Panc1 (cell line): Measurements from ENCODE around the gene E4F1. TPM values are rescaled to one million over a fixed set of nuclear protein-coding genes. Genes with fewer than 3 reads are reported as not detected.
"Not testable (repeated sequence)": the region's sequence is repeated elsewhere in the genome, so short reads cannot be mapped to it uniquely, and the experiment has no call there.

ENCODE experiments used
- ATAC-seq: fragments of 200-7000 bp; cut with Tn5 transposase; 2 replicates; pipeline ENCODE4 v1.9.1; 2020; ENCODE audit warnings: mild to moderate bottlenecking, moderate library complexity
- BruUV-seq: library from RNA; stranded (reverse); fragments of 400-500 nt; replicated peaks from 2 replicates; lab custom pipeline; 2021; lab: Mats Ljungman, UMichigan
- CTCF ChIA-PET: fragments of 300-600 bp; sonication (Branson Sonifier 250); formaldehyde crosslinking; loops from one replicate; lab custom pipeline; 2022; ENCODE audit warnings: antibody characterized with exemption; lab: Charles Lee
- POLR2A ChIA-PET: fragments of 300-600 bp; sonication (Branson Sonifier 250); formaldehyde crosslinking; loops from one replicate; lab custom pipeline; 2022; ENCODE audit warnings: antibody characterized with exemption; lab: Charles Lee
- DNase-seq: peaks from one replicate; pipeline ENCODE4 v3.0.0-alpha.2; 2010; ENCODE audit warnings: low read depth, low spot score
- H3K27ac ChIP-seq: 2 replicates; pipeline ENCODE4 v1.5.1; 2011; ENCODE audit warnings: mild to moderate bottlenecking, low read length, inconsistent platforms
- H3K27me3 ChIP-seq: fragments of 200-500 bp; sonication (Bioruptor generic); 2 replicates; pipeline ENCODE4 v1.6.0; 2014; ENCODE audit warnings: low read length, inconsistent platforms; ENCODE audit not compliant: control insufficient read depth, insufficient read depth
- H3K36me3 ChIP-seq: fragments of 200-500 bp; sonication (Bioruptor generic); 2 replicates; pipeline ENCODE4 v1.5.1; 2014; ENCODE audit warnings: inconsistent platforms, mild to moderate bottlenecking, low read length, moderate library complexity; ENCODE audit not compliant: control insufficient read depth, insufficient read depth
- H3K4me1 ChIP-seq: 2 replicates; pipeline ENCODE4 v1.5.1; 2011; ENCODE audit warnings: inconsistent platforms, mild to moderate bottlenecking, low read length, moderate library complexity; ENCODE audit not compliant: control insufficient read depth, insufficient read depth
- H3K4me3 ChIP-seq, 2 experiments: 2 replicates each; pipeline ENCODE4 v1.5.1; 2011 to 2012; ENCODE audit warnings: low read depth in 2 of 2, low read length in 2 of 2, mild to moderate bottlenecking in 2 of 2, inconsistent platforms in 1 of 2, moderate library complexity in 1 of 2
- H3K9me3 ChIP-seq: fragments of 200-500 bp; sonication (Bioruptor generic); 2 replicates; pipeline ENCODE4 v1.5.1; 2014; ENCODE audit warnings: low read depth, mild to moderate bottlenecking, inconsistent platforms, low read length, moderate library complexity; ENCODE audit not compliant: control insufficient read depth, insufficient read depth
- CTCF ChIP-seq: fragments of 450-650 bp; IDR thresholded peaks from 2 replicates; pipeline ENCODE4 v1.5.1; 2017; ENCODE audit warnings: mild to moderate bottlenecking
- POLR2AphosphoS5 ChIP-seq: IDR thresholded peaks from 2 replicates; pipeline ENCODE4 v1.6.1; 2012; ENCODE audit warnings: mild to moderate bottlenecking, low read depth, low read length, moderate library complexity
- REST ChIP-seq, 2 experiments: IDR thresholded peaks; 2 replicates each; pipeline ENCODE4 v1.6.1; 2011 to 2012; ENCODE audit warnings: low read depth in 2 of 2, control low read depth in 1 of 2, low read length in 1 of 2, mild to moderate bottlenecking in 1 of 2, moderate library complexity in 1 of 2; ENCODE audit not compliant: insufficient read depth in 1 of 2
- SIN3A ChIP-seq: IDR thresholded peaks from 2 replicates; pipeline ENCODE4 v1.6.1; 2012; ENCODE audit warnings: low read depth, mild to moderate bottlenecking, low read length, moderate library complexity, borderline replicate concordance; ENCODE audit not compliant: insufficient read depth
- TCF7L2 ChIP-seq: IDR thresholded peaks from 2 replicates; pipeline ENCODE4 v1.6.1; 2011; ENCODE audit warnings: mild to moderate bottlenecking, low read depth, low read length, inconsistent platforms
- in situ Hi-C: cut with HindIII; loops from 2 replicates; pipeline ENCODE4 v1.10.0; 2016; ENCODE audit warnings: low sequenced_read_pairs, low pct_unique_long_range_greater_than_20kb
- intact Hi-C: fragments of 100-400 bp; cut with micrococcal nuclease; formaldehyde crosslinking; loops from one replicate; pipeline ENCODE4 v1.10.0; 2022; ENCODE audit not compliant: unreplicated experiment
- total RNA-seq: library from RNA; stranded (reverse); gene quantifications from one replicate; pipeline ENCODE4 v1.2.1, GENCODE V29; 2021; ENCODE audit not compliant: unreplicated experiment

E4F1 gene
- total RNA-seq, 1 experiment from 2014 or later: 50.8 TPM

GRCh38 chr16:2267505-2267912, 44.1 kb downstream of the E4F1 start:
- peak; percentile 84 for ATAC-seq
- H3K27me3 ChIP-seq, in situ Hi-C loops, intact Hi-C loops, H3K9me3 ChIP-seq, DNase-seq, POLR2A ChIA-PET, BruUV-seq, CTCF ChIA-PET: not testable (repeated sequence)
- Histone ChIP-seq H3K4me3 (peak overlapping the region; percentile 61 to 71), H3K4me1 (peaks cover 21% of the 10 kb centered on the region), H3K27ac (peak overlapping the region; percentile 94), H3K36me3 (peaks cover 11% of the 10 kb centered on the region)
- TF ChIP-seq SIN3A: peak; percentile 49; the same call in 1 of the 2 replicates

- ATAC-seq (peak; percentile 93), DNase-seq (peak; percentile 78)
- Histone ChIP-seq H3K27ac (peak within 1 kb of the TSS; percentile 94), H3K36me3 (peaks cover 8% of the 10 kb centered on the region), H3K27me3 (no peaks in the 10 kb centered on the region), H3K4me1 (peaks cover 21% of the 10 kb centered on the region), H3K4me3 (peak within 1 kb of the TSS; percentile 61 to 71), H3K9me3 (no peaks in the 10 kb centered on the region)
- ChIA-PET POLR2A (no interaction called here), CTCF (interaction anchor here (0.6 kb wide), 1 partner anchor 119 kb away, joined by 3 read pairs; no protein-coding TSS in a partner anchor)
- intact Hi-C loops: no loop called here
- TF ChIP-seq REST (IDR thresholded peaks at IDR 0.05; ENCODE audit: insufficient read depth in 1 of 2, low read depth in 2 of 2, low read length in 1 of 2) (no peak), TCF7L2 (peak; percentile 80; the same call in 1 of the 2 replicates), POLR2AphosphoS5 (peak; percentile 95), SIN3A (peak; percentile 18; the same call in 1 of the 2 replicates)
- no TSS peak for BruUV-seq
- in situ Hi-C loops: no loop called here
Observed at GRCh38 chr16:2267913-2268666, 44.7 kb downstream of the E4F1 start, which contains the start of gene RNPS1. Gene RNPS1, minus strand, starts transcription at chr16:2268126. Its CDS starts 3,483 bp downstream, at chr16:2264643.

DNA sequence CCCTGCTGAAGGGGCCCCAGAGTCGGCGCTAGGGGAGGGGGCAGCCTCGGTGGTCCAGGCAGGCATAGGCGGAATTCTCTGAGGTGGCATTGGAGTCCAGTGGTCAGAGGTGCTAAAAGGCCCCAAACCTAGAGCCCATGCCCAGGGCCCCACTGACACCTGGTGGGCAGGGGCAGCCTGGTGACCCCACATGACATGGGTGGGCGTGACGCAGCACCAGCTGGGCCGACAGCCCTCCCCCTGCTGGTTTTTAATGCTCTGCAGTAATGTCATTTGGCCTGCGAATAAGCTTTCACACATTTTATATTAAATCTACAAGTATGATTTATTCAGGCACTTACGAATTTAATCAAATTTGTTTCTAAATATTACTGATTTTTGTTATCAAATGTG, 46.7 kb downstream of the E4F1 start:
- ChIA-PET POLR2A (no interaction called here), CTCF (no interaction called here)
- in situ Hi-C loops: no loop called here

More for the DNA sequence above, 46.7 kb downstream of the E4F1 start:
- H3K27me3 ChIP-seq: no peaks in the 10 kb centered on the region
- DNase-seq (no peak), ATAC-seq (no peak)
- no peak overlapping the region for H3K4me3 ChIP-seq
- no peaks in the 10 kb centered on the region; the same call in none of the 2 replicates for H3K36me3 ChIP-seq
- BruUV-seq: no TSS peak
- no peaks in the 10 kb centered on the region for H3K9me3 ChIP-seq
- TF ChIP-seq SIN3A (no peak), TCF7L2 (no peak), POLR2AphosphoS5 (no peak), CTCF (no peak), REST (IDR thresholded peaks at IDR 0.05; ENCODE audit: insufficient read depth in 1 of 2, low read depth in 2 of 2, low read length in 1 of 2) (no peak)
- intact Hi-C loops: no loop called here
- no peak overlapping the region; the same call in 1 of the 2 replicates for H3K27ac ChIP-seq
- peaks cover 16% of the 10 kb centered on the region for H3K4me1 ChIP-seq
